Uterus (tissue), 4 donors: ENCODE results near the gene EPOP. TPM values are rescaled to one million over a fixed set of nuclear protein-coding genes. Genes with fewer than 3 reads are reported as not detected.
A peak's percentile ranks its signal among the peaks of the same experiment; 100 is the strongest.

Experiments used
- DNase-seq, 2 donors: peaks; one replicate each; pipeline ENCODE4 v3.0.0-alpha.2; 2019 to 2020
- H3K27ac ChIP-seq, 2 donors: fragments of 200-600 bp; sonication (generic); 1 replicate in 1 of 2; 2 replicates in 1 of 2; pipeline ENCODE4 v1.5.1; 2016 to 2018
- H3K27me3 ChIP-seq, 2 donors: fragments of 200-600 bp; sonication (generic); one replicate each; pipeline ENCODE4 v1.5.1; 2018 to 2019; ENCODE audit warnings: control low read depth in 1 of 2
- H3K36me3 ChIP-seq, 2 donors: fragments of 200-600 bp; sonication (generic); one replicate each; pipeline ENCODE4 v1.5.1; 2019; ENCODE audit warnings: control low read depth in 1 of 2
- H3K4me1 ChIP-seq, 2 donors: fragments of 200-600 bp; sonication (generic); one replicate each; pipeline ENCODE4 v1.5.1; 2018 to 2019; ENCODE audit warnings: control low read depth in 1 of 2
- H3K4me3 ChIP-seq, 2 donors: fragments of 200-600 bp; sonication (generic); 1 replicate in 1 of 2; 2 replicates in 1 of 2; pipeline ENCODE4 v1.5.1; 2018 to 2019; ENCODE audit warnings: mild to moderate bottlenecking in 1 of 2
- H3K9me3 ChIP-seq, 2 donors: fragments of 200-600 bp; sonication (generic); one replicate each; pipeline ENCODE4 v1.5.1; 2019; ENCODE audit warnings: control low read depth in 1 of 2
- POLR2A ChIP-seq, 2 donors: fragments of 450-650 bp; IDR thresholded peaks; one replicate each; pipeline ENCODE4 v1.6.1; 2016; ENCODE audit warnings: antibody characterized with exemption in 2 of 2, mild to moderate bottlenecking in 1 of 2, moderate library complexity in 1 of 2
- intact Hi-C: fragments of 100-400 bp; cut with DNase I; formaldehyde crosslinking; loops from one replicate; pipeline ENCODE4 v1.15.1; 2023; ENCODE audit warnings: low total_unique reads
- total RNA-seq, 4 donors: library from RNA; depleted of rRNA in 3 of 4; stranded (reverse); fragments of >200 nt in 3 of 4; gene quantifications; one replicate each; pipeline versions ENCODE4 v1.1.0 to v1.2.4, GENCODE V29; 2014 to 2023
- TF ChIP-seq, protein P1 (sequence below), 4 experiments: fragments of 200-600 bp in 2 of 4; fragments of 450-650 bp in 2 of 4; sonication (generic) in 2 of 4; IDR thresholded peaks; one replicate each; pipeline ENCODE4 v1.5.1; 2016 to 2019; ENCODE audit warnings: antibody characterized with exemption in 4 of 4, mild to moderate bottlenecking in 2 of 4, moderate library complexity in 1 of 4
- donor health status: DM: yes; HTN: yes; CAD: no.

EPOP gene
- total RNA-seq, 4 donors from 2014 or later: under 0.01 to 1.1 (median 1.0) TPM; not detected in 1

DNA sequence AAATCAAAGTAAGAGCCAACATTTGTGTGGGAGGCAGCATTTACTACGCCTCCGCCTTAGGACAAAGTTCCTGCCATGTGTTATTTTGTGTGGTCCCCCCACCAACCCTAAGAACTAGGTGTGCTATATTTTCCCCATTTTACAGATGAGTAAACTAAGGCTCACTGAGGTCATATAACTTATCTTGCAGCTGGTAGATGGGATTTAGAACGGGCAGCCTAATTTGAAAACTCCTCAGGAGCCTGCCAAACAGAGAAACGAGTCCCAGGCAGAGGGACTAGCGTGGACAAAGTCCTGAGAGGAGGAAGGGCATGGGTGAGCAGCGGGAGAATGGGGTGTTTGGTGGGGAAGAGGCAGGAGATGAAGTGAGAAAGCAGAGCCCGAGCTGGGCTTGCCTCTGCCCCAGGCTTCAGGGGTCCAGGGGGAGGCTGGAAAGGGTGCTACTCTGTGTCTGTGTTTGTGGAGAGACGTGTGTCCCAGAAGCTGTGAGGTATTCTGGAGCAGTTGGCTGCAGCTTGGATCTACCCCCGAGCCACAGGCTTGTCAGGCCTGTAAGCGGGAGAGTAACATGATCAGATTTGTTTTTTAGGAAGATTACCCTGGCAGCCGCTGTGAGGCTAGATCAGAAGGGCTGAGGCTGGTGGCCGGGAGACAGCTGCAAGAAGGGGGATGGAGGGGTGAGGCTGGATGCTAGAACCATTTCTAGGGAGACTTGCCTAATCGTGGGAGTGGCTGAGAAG, 35.3 kb upstream of the EPOP start:
- H3K27ac ChIP-seq: no peak overlapping the region
- no peaks in the 10 kb centered on the region for H3K36me3 ChIP-seq
- intact Hi-C loops: no loop called here

DNA sequence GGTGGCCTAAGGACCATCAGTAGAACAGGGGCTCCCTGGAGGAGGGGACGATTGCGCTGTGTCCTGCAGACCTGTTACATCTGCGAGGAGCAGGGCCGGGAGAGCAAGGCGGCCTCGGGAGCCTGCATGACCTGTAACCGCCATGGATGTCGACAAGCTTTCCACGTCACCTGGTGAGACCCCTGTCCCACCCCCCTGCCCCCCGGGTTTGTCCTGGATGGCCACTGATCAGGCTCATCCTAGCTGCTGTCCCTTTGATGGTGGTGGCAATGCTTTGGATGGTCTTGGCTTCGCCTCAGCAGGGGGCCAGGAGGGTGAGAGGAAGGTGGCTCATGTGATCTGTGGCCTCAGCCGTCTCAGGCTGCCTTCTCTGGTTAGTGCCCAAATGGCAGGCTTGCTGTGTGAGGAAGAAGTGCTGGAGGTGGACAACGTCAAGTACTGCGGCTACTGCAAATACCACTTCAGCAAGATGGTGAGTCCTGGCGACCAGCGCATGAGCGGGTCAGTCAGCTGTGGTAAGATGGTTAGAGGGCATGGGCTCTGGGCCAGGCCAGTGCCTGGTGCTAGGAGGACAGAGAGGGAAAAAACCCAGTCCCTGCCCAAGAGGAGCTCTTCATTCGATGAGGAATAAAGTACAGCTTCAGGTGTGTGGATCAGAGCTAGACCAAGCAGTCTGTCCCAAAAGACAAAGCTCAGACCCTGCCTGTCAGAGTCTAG, 34.5 kb upstream of the EPOP start:
- Histone ChIP-seq H3K36me3 (no peaks in the 10 kb centered on the region), H3K4me1 (peaks cover 0 to 6% of the 10 kb centered on the region in 2 donors), H3K4me3 (no peak overlapping the region), H3K9me3 (no peaks in the 10 kb centered on the region), H3K27ac (no peak overlapping the region), H3K27me3 (no peaks in the 10 kb centered on the region)
- no peak for TF ChIP-seq POLR2A (IDR thresholded peaks at IDR 0.05)
- TF ChIP-seq, protein P1, sequence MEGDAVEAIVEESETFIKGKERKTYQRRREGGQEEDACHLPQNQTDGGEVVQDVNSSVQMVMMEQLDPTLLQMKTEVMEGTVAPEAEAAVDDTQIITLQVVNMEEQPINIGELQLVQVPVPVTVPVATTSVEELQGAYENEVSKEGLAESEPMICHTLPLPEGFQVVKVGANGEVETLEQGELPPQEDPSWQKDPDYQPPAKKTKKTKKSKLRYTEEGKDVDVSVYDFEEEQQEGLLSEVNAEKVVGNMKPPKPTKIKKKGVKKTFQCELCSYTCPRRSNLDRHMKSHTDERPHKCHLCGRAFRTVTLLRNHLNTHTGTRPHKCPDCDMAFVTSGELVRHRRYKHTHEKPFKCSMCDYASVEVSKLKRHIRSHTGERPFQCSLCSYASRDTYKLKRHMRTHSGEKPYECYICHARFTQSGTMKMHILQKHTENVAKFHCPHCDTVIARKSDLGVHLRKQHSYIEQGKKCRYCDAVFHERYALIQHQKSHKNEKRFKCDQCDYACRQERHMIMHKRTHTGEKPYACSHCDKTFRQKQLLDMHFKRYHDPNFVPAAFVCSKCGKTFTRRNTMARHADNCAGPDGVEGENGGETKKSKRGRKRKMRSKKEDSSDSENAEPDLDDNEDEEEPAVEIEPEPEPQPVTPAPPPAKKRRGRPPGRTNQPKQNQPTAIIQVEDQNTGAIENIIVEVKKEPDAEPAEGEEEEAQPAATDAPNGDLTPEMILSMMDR (IDR thresholded peaks at IDR 0.05): no peak
- intact Hi-C loops: no loop called here
- DNase-seq: no peak

More for the DNA sequence above, 35.3 kb upstream of the EPOP start:
- TF ChIP-seq POLR2A (IDR thresholded peaks at IDR 0.05): no peak
- TF ChIP-seq, protein P1 (IDR thresholded peaks at IDR 0.05): no peak
- Histone ChIP-seq H3K27me3 (no peaks in the 10 kb centered on the region), H3K4me3 (no peak overlapping the region), H3K9me3 (no peaks in the 10 kb centered on the region), H3K4me1 (peaks cover 0 to 6% of the 10 kb centered on the region in 2 donors)
- DNase-seq: no peak

DNA sequence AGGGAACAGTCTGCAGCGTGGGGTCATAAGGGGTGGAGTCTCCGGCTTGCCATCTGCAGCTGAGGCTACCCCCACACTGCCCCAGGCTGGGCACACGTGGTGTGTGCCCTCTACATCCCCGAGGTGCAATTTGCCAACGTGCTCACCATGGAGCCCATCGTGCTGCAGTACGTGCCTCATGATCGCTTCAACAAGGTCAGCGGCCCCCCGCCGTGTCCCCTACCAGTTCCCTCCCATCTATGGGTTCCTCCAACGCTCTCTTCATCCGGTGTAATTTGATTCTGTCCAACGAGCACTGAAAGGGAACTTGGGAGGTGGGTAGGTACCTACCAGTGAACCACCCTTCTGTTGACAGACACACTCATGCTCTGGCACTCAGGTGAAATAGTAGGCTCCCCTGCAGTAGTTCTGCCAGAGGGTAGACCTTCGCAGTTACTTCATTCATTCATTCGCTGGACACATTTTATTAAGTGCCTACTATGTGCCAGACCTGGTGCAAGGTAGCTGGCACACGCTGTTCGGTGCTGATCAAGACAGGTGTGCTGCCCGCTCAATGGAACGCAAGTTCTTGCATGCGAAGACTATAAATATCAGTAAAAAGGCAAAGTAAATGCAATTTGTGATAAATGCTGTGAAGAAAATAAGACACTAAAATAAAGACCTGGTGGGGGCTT, 33.1 kb upstream of the EPOP start:
- TF ChIP-seq POLR2A (IDR thresholded peaks at IDR 0.05): no peak
- TF ChIP-seq, protein P1 (IDR thresholded peaks at IDR 0.05): no peak
- no peaks in the 10 kb centered on the region for H3K36me3 ChIP-seq
- H3K27ac ChIP-seq: no peak overlapping the region
- peaks cover 0 to 6% of the 10 kb centered on the region in 2 donors for H3K4me1 ChIP-seq
- H3K9me3 ChIP-seq: no peaks in the 10 kb centered on the region
- DNase-seq: no peak
- intact Hi-C loops: no loop called here
- H3K4me3 ChIP-seq: no peak overlapping the region
- H3K27me3 ChIP-seq: no peaks in the 10 kb centered on the region

DNA sequence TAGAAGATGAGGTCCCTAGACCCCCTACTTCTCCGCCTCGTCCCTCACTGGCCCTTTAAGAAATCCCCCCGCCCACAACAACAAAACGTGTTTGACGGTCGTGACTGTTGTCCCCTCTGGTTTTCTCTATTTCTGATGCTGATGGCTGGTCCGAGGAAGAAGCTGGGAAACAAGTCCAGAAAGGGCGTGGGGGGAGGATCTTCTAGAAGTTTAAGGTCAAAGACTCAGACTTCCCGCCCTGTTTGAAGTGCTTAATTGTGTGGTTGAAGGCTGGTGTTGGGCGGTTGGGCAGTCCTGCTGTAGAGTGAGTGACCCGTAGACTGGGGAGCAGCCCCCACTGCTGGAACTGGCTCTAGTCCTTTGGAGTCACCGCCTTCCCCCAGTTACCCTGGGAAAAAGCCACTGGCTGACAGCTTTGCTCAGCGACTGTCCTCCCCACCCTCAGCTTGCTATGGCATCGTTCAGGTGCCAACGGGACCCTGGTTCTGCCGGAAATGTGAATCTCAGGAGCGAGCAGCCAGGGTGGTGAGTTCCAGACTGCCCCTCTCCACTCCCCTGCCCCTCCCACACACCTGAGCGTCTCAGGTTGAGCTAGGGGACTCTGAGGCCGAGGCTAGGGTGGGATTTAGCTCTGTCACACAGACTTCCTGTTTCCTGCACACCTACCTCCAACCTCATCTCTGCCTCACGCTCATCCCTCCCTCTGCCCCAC, 31.9 kb upstream of the EPOP start:
- H3K4me1 ChIP-seq: peaks cover 0 to 6% of the 10 kb centered on the region in 2 donors
- TF ChIP-seq, protein P1 (IDR thresholded peaks at IDR 0.05): no peak
- TF ChIP-seq POLR2A (IDR thresholded peaks at IDR 0.05): no peak
- no peaks in the 10 kb centered on the region for H3K9me3 ChIP-seq
- intact Hi-C loops: no loop called here
- H3K27me3 ChIP-seq: no peaks in the 10 kb centered on the region
- no peaks in the 10 kb centered on the region for H3K36me3 ChIP-seq
- H3K4me3 ChIP-seq: peak overlapping the region; percentile 84 to 93
- peak overlapping the region; percentile 94 to 95 for H3K27ac ChIP-seq
- no peak for DNase-seq
